Transverse colon (tissue), 3 donors: Measurements from ENCODE around the gene RGS4.
A peak's percentile ranks its signal among the peaks of the same experiment; 100 is the strongest.

Experiments
- POLR2A ChIP-seq: fragments of 450-650 bp; IDR thresholded peaks from one replicate; pipeline ENCODE4 v1.6.1; 2016; ENCODE audit warnings: antibody characterized with exemption, mild to moderate bottlenecking, moderate library complexity
- TF ChIP-seq, protein P1 (sequence below), 5 experiments: fragments of 200-600 bp in 3 of 5; fragments of 450-650 bp in 2 of 5; sonication (generic) in 3 of 5; IDR thresholded peaks; 1 replicate in 2 of 5; 2 replicates in 3 of 5; pipeline ENCODE4 v1.5.1; 2016 to 2017; ENCODE audit warnings: antibody characterized with exemption in 5 of 5, inconsistent platforms in 3 of 5, mild to moderate bottlenecking in 2 of 5, moderate library complexity in 1 of 5

DNA sequence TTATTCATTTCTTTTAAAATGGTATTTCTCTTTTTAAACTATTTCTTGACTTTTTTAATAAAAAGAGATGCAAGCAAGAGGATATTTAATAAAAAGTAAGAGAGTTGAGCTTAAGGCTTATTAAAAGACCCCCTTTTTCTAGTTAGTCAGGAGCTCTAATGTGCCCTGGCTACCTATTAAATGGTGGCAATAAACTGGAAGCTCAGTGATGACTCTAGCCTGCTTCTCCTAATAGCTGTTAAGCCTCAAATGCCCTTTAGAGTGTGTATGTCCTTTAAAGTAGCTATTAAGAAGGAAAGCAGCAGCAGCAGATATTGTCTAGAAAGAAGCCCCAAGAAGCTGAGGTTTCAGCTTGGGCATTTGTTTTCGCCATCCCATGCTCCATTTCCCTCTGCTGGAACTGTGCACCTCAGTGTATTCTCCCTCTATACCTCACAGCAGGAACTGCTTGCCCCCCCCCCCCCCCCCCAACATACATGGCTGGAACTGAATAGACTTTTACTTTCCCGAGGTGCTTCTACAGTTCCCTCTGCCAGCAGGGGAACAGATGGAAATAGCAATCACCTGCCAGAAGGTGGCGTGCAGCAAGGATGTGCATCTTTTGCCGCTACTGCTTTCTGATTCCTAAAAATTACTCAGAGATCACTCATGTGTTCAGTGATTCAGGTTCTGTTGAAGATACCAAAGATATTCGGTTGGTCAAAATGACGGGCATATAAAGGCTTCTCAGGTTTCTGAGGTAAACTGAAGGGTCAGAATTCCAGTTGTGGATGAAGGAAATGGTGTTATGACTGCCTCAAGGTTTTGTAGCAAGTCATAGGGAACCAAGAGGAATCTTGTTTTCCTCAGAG, 2.5 kb downstream of the RGS4 start:
- TF ChIP-seq, protein P1, sequence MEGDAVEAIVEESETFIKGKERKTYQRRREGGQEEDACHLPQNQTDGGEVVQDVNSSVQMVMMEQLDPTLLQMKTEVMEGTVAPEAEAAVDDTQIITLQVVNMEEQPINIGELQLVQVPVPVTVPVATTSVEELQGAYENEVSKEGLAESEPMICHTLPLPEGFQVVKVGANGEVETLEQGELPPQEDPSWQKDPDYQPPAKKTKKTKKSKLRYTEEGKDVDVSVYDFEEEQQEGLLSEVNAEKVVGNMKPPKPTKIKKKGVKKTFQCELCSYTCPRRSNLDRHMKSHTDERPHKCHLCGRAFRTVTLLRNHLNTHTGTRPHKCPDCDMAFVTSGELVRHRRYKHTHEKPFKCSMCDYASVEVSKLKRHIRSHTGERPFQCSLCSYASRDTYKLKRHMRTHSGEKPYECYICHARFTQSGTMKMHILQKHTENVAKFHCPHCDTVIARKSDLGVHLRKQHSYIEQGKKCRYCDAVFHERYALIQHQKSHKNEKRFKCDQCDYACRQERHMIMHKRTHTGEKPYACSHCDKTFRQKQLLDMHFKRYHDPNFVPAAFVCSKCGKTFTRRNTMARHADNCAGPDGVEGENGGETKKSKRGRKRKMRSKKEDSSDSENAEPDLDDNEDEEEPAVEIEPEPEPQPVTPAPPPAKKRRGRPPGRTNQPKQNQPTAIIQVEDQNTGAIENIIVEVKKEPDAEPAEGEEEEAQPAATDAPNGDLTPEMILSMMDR (IDR thresholded peaks at IDR 0.05), result peak; percentile 42 to 55 (median 50)
- TF ChIP-seq POLR2A, result no peak
